ENCODE measurements around the gene NAV1. TPM values are rescaled to one million over a fixed set of nuclear protein-coding genes. Genes with fewer than 3 reads are reported as not detected.
A peak's percentile ranks its signal among the peaks of the same experiment; 100 is the strongest.
"Not testable (repeated sequence)": the region's sequence is repeated elsewhere in the genome, so short reads cannot be mapped to it uniquely, and the experiment has no call there.

Gene NAV1
- total RNA-seq, 1 donor from 2014 or later = 19.4 TPM

DNA sequence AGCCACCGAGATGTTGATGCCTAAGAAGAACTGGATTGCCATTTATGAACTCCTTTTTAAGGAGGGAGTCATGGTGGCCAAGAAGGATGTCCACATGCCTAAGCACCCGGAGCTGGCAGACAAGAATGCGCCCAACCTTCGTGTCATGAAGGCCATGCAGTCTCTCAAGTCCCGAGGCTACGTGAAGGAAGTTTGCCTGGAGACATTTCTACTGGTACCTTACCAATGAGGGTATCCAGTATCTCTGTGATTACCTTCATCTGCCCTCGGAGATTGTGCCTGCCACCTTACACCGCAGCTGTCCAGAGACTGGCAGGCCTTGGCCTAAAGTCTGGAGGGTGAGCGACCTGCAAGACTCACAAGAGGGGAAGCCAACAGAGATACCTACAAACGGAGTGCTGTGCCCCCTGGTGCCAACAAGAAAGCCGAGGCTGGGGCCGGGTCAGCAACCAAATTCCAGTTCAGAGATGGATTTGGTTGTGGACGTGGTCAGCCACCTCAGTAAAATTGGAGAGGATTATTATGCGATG is 18.8 kb upstream of the NAV1 start:
- DNase-seq = not testable (repeated sequence)

DNA sequence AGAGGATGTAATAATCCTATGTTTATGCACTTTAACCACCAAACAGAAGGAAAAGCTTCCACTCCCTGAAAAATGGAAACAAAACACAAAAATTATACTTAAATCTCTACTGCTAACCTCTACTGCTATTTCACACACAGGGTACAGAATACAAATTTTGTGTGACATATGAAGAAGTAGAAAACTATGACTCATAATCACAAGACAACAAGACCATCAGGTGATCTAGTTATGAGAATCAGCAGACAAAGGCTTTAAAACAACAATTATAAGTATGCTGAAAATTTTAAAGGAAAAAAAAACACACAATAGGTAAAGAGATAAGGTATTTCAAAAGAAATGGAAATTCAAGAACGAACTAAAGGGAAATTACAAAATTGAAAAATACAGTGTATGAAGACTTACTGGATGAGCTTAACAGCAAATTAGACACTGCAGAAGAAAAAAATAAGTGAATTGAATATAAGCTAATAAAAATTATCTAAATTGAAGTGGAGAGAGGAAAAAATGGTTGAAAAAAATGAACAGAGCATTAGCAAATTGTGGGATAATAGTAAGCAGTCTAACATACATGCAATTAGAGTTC is 13.6 kb upstream of the NAV1 start:
- no peak for DNase-seq

GRCh38 chr1:201527879-201528278 is 11.0 kb upstream of the NAV1 start:
- DNase-seq = no peak

DNA sequence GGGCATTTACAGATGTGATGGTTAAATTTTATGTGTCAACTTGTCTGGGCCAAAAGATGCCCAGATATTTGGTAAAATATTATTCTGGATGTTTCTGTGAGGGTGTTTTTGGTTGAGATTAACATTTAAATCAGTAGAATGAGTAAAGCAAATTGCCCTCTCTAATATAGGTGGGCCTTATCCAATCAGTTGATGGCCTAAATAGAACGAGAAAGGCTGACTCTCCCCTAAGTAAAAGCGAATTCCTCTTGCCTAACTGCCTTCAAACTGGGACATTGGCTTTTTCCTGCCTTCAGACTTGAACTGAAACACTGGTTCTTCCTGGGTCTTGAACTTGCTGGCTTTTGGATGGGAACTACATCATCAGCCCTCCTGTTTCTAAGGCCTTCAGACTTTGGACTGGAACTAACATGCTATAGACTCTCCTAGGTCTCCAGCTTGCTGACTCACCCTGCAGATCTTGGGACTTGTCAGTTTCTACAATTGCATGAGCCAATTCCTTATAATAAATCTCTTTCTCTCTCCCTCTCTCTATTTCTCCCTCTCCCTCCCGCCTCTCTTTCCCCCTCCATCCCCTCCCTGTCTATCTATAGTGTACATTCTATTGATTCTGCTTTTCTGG is 10.2 kb upstream of the NAV1 start:
- DNase-seq = peak; percentile 33

- peak; percentile 98 for DNase-seq
Measured at GRCh38 chr1:201530741-201531531, 8.0 kb upstream of the NAV1 start.

DNA sequence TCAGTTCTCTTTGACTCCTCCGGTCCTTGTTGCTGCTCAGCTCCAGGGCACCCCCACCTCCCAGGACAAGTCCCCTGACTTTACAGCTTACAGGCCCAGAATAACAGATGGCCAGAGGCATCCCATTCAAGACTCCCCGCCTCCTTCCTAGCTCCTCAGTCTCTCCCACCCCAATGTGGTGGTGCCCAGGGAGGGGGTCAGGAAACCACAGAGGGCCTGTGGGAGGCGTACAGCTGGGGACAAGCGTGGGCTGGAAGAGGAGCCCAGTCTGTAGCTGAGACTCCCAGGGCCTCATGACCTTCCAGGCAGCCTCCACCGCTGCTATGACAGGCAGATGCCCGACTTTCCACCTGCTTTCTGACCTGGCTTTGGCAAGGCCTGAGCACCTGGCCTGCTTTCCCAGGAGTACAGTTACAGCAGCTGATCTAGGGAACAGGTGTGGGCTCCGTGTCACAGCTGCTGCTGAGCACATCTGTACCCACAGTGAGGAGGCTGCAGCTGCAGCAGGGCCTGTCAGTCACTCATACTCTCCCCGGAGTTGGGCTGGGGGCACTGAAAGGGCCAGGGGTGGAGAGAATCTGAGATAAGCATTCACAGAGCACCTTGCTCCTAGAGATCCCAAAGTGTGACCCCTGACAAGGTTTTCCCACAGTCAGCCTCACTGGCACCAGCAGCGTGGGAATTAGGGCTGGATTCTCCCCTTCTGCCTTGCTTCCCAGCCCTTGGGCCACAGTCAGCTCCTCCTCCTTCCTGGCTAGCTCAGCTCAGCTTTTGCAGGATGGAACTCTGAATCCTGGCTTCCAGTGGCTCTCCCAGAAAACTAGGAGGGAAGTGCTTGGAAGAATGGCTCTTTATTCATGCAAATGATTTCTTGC is 7.1 kb upstream of the NAV1 start:
- DNase-seq = peak; percentile 74

DNA sequence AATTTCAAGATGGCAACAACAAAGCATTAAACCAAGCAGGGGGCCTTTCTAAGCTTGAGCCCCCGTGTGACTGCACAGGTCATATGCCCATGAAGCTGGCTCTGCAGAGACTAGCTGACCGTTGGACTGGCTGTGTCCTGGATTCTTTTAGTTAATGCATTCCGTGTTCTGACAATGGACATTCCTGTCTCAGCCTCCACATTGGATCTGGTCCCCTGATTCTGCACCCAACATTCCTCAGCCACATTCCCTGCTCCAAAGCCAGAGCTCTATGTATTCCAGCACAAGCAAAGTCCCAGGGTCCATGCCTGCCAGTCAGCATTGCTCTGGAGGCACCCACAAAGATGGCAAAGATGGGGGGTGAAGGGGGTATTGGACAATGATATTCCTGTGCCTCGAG is 5.1 kb upstream of the NAV1 start:
- no peak for DNase-seq

- no peak for DNase-seq
Measured at GRCh38 chr1:201535046-201535918, 3.6 kb upstream of the NAV1 start.

DNA sequence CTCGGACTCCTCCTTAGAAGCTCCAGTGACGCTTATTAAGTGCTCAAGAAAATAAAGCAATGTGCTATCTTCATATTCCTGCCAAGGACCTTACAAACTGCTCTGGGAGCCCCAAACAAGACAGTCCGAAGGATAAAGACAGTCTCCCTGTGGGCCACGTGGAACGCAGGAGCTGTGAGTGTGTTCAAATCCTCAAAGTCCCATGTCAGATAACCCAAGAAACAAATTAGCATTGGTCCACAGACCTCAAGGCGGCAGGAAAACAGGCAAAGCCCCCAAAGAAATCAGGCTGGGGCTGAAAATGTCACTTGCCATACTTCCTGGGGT is 3.0 kb upstream of the NAV1 start:
- DNase-seq = no peak

- DNase-seq = no peak
Measured at GRCh38 chr1:201536558-201536957, 2.4 kb upstream of the NAV1 start.

DNA sequence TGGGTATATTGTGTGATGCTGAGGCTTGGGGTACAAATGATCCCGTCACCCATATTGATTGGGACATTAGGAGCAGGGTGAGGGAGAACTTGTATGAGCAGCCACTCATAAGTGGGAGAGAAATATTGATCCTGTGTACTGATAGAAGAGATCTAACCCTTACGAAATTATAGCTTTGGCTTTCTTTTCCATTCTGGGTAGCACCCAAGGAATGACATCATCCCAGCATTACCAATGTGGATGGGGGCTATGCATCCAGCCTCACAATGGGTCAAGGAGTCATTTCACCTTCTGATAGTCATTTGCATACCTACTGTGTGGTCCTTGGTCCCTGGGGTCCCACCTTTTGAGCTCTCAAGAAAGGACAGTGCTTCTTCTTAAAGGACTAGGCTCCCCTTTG is 1.9 kb upstream of the NAV1 start:
- DNase-seq = no peak

DNA sequence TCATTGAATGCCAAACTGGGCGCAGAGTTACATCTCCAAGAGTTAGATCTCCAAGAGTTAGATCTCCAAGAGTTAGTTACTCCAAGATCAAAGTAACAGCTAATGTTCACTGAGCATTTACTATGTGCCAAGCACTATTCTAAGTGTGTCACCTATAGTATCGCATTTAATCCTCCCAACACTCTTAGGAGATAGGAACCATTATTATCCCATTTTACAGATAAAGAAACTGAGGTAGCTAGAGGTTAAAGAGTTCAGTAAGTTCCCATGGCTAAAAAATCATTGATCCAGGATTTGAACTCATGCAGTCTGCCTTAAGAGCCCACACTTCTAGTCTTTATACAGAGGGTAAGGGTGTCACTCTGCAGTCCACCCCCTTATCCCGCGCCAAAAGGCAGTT is 1.5 kb upstream of the NAV1 start:
- DNase-seq = no peak

- peak; percentile 38 for DNase-seq
Measured at GRCh38 chr1:201537891-201538611, 876 bp upstream of the NAV1 start.

DNA sequence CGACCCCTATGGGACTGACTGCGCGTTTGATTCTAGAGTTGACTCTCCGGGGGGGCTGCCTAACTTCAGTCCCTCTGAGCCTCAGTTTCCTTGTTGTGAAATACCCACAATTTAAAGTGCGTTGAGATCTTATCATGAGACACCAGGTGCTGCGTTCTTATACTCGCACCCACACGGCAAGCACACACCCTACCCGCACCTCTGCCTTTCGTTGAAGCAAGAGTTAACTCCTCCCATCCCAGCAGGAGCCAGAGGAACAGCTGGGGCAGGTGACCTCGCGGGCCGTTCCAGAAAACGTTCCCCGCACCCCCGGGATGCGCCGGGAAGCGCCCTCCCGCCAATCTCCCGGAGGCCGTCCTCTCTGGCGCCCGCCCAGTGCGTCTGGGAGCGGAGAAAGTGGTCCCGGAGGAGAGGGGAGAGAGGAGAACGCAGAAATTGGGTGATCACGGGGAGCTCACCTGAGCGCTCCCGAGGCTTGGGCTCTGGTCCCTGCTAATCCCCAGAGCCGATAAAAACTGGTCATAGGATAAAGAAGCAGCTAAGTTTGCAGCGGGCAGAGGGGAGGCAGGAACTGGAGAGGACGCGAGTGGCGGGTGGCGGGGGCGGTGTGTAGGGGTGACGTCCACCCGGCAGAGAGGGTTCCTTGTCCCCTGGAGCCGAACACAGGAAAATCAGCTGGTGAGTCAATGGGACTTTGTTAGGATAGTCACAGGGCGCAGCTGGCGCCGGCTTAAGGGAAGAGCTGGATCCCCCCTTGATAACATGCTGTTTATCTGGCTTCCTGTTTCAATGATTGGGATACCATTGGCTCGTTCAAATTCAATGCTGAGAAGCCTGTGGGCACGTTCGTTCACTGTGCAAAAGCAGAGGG is 869 bp downstream of the NAV1 start:
- DNase-seq = no peak

DNA sequence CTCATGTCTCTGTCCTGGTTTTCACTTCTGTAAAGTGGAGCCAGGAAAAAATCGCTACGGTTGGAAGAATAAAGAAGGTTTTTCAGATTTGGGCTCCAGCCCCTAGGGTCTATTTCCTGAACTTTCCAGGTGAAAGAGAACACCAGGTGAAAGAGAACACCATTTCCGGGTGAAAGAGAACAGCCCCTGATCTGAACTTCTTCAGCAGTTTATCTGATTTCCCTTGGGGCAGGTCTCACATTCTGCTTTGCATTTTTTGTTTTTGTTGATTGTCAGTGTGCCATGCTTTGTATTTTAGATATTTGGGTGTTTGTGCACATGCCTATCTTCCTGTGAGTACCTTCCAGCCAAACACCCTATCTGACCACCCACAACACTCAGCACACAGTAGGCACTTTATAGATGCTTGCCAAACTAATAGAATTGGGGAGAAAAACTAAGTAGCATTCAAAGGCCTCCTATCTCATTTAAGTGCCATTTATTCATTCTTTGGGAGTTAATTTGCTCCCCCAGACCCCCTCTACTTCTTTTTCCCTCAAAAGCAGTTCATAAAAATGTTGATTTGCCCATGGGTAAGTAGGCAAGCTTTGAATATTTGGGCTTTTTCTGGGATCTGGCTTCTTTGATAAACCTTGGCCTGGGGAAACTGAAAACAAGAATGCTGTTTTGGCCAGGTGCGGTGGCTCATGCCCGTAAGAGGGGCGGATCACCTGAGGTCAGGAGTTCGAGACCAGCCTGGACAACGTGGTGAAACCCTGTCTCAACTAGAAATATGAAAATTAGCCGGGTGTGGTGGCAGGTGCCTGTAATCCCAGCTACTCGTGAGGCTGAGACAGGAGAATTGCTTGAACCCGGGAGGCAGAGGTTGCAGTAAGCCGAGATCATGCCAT is 2.2 kb downstream of the NAV1 start:
- no peak for DNase-seq

DNA sequence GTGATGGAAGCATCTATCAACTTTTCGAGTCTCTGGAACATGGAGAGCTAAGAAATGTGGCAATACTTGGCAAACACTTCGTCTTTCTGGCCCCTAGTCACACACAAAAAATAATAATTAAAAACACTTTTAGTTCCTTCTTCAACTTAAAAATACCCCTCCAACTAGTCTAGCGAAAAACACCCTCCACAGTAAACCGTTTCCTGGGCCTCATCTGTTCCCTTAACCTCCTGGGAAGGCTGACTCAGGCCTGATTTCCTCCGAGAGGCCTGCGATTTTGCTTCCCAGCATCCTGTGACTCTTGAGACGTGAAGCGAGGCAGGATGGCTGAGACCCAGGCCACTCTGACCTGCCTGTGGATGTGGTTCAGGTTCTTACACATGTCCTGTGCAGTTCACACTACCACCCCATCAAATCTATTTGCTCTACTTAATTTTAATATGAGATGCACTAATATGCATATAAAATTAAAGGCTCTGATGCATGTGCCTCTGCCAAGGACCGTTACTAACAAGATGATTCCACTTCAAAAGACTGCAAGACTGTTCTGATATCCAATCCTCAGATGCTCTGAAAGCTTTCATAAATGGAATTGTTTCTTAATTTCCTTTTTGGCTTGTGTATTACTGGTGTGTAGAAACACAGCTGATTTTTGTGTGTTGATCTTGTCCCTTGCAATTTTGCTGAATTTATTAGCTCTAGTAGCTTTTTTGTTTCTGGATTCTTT is 3.5 kb downstream of the NAV1 start:
- DNase-seq = peak; percentile 66

DNA sequence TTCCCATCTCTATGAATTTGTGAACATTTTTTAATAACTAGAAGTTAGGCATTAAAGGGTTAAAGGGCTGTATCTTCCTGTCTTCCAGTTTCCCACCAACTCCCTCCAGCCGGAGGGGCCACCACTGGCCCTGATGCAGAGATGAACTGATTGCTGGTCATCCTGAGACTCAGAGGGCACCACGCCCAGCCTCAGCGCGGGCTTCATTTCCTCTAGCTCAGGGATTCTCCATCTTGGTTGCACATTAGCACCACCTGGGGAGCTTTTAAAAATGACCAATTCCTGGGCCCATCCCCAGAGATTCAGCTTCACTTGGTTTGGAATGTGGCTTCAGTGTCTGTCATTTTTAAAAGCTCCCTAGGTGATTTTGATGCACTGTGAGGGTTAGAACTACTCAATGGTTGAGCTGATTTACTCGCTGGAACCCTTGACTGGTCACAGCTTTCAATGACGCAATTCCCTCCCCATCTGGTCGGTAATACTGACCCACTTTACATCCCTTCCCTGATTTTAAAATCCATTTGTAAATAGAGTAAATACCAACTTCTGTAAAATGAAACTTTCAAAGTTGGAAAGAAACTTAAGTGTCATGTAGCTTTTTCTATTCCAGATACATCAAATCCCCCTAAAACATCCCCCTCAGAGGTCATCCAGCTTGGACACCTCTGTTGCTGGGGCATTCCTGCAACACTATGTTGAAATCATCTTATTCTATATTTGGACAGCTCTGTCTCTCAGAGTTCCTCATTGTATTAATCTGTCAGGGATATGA is 5.1 kb downstream of the NAV1 start:
- DNase-seq = no peak
